A549 treated with RU486 at 1 μM for 4 hours (cell line): ENCODE measurements around the gene MAP7. TPM values are rescaled to one million over a fixed set of nuclear protein-coding genes. Genes with fewer than 3 reads are reported as not detected.

Experiments used
- total RNA-seq: library from RNA; stranded (reverse); fragments of 200-300 nt; extraction: Qiagen RNA extraction; gene quantifications from 5 replicates; pipeline ENCODE4 v1.2.3, GENCODE V29; 2022; ENCODE audit warnings: low read depth

The MAP7 gene
- 27.1 to 33.3 TPM (median 31.8 TPM) in 5 replicates for total RNA-seq

GRCh38 chr6:136550330-136551071 is at the start of gene MAP7:
Gene MAP7, minus strand, starts transcription at chr6:136550422. Its CDS starts 14 bp downstream, at chr6:136550408.

Other genes with a start within 250 kb of the MAP7 start
- gene MAP3K5, start 242.1 kb upstream of the MAP7 start, total RNA-seq: 2.0 to 3.1 TPM (median 2.8 TPM) in 5 replicates